Endothelial cell of umbilical vein (primary cell): ENCODE results near the gene LGR6. TPM values are rescaled to one million over a fixed set of nuclear protein-coding genes. Genes with fewer than 3 reads are reported as not detected.

Experiments
- BruUV-seq: library from RNA; stranded (reverse); fragments of 400-500 nt; replicated peaks from 2 replicates; lab custom pipeline; 2021; lab: Mats Ljungman, UMichigan
- CTCF ChIA-PET: fragments of 300-600, 350-600 bp; sonication (Branson Sonifier 250); formaldehyde crosslinking; loops from one replicate; lab custom pipeline; 2021; ENCODE audit warnings: antibody characterized with exemption, inconsistent platforms; lab: Charles Lee
- POLR2A ChIA-PET: fragments of 300-600, 350-600 bp; sonication (Branson Sonifier 250); formaldehyde crosslinking; loops from one replicate; lab custom pipeline; 2021; ENCODE audit warnings: antibody characterized with exemption, inconsistent platforms; lab: Charles Lee
- DNase-seq: peaks from one replicate; pipeline ENCODE4 v3.0.0-alpha.2; 2011; ENCODE audit warnings: low read depth, low spot score
- FAIRE-seq: peaks from 2 replicates; lab custom pipeline; 2011; peaks lifted over from hg19 to GRCh38; lab: Jason Lieb, UNC
- H2AFZ ChIP-seq: 2 replicates; pipeline ENCODE4 v1.6.0; 2012; ENCODE audit warnings: low read depth, low read length, control low read depth, inconsistent platforms
- H3K27ac ChIP-seq: 2 replicates; pipeline ENCODE4 v1.5.1; 2011; ENCODE audit warnings: low read depth, mild to moderate bottlenecking, control low read depth, low read length, moderate library complexity; ENCODE audit not compliant: insufficient read depth
- H3K27me3 ChIP-seq, 2 experiments: 2 replicates each; pipeline versions ENCODE4 v1.6.0 to v1.6.1; 2011; ENCODE audit warnings: low read length in 2 of 2, mixed read lengths in 1 of 2; ENCODE audit not compliant: control insufficient read depth in 2 of 2, insufficient read depth in 2 of 2
- H3K36me3 ChIP-seq, 2 experiments: 2 replicates in 1 of 2; 3 replicates in 1 of 2; pipeline ENCODE4 v1.5.1; 2011; ENCODE audit warnings: low read length in 2 of 2, mild to moderate bottlenecking in 1 of 2, moderate library complexity in 1 of 2; ENCODE audit not compliant: control insufficient read depth in 2 of 2, insufficient read depth in 2 of 2; ENCODE audit errors: extremely low read depth in 1 of 2
- H3K4me1 ChIP-seq: 3 replicates; pipeline ENCODE4 v1.5.1; 2011; ENCODE audit warnings: mild to moderate bottlenecking, low read length; ENCODE audit not compliant: control insufficient read depth, insufficient read depth; ENCODE audit errors: extremely low read depth
- H3K4me2 ChIP-seq: 2 replicates; pipeline ENCODE4 v1.6.1; 2011; ENCODE audit warnings: low read length, control low read depth, mixed read lengths; ENCODE audit not compliant: insufficient read depth
- H3K4me3 ChIP-seq, 3 experiments: fragments of 200-600 bp in 1 of 3; sonication (generic), shearing (Covaris generic) in 1 of 3; replicated peaks in 1 of 3; 2 replicates each; pipeline ENCODE4 v1.5.1; 2011 to 2016; ENCODE audit warnings: control low read depth in 3 of 3, low read length in 3 of 3, mild to moderate bottlenecking in 2 of 3, inconsistent platforms in 1 of 3, low read depth in 1 of 3, moderate library complexity in 1 of 3; ENCODE audit not compliant: insufficient read depth in 1 of 3
- H3K79me2 ChIP-seq: 2 replicates; pipeline ENCODE4 v1.6.0; 2012; ENCODE audit warnings: low read length, inconsistent platforms; ENCODE audit not compliant: control insufficient read depth, insufficient read depth
- H3K9ac ChIP-seq: replicated peaks from 2 replicates; pipeline ENCODE3; 2011; ENCODE audit warnings: low read length, control low read depth; ENCODE audit not compliant: insufficient read depth; ENCODE audit errors: extremely low read depth
- H3K9me1 ChIP-seq: replicated peaks from 3 replicates; pipeline ENCODE4 v1.6.0; 2011; ENCODE audit warnings: mild to moderate bottlenecking, low read length; ENCODE audit not compliant: control insufficient read depth, insufficient read depth; ENCODE audit errors: extremely low read depth
- H3K9me3 ChIP-seq: replicated peaks from 2 replicates; pipeline ENCODE4 v1.5.1; 2012; ENCODE audit warnings: low read length, inconsistent platforms; ENCODE audit not compliant: control insufficient read depth, insufficient read depth
- H4K20me1 ChIP-seq: replicated peaks from 2 replicates; pipeline ENCODE3; 2011; ENCODE audit warnings: mild to moderate bottlenecking, low read length; ENCODE audit not compliant: control insufficient read depth, insufficient read depth; ENCODE audit errors: extremely low read depth
- CTCF ChIP-seq, 2 donors: IDR thresholded peaks; 1 replicate in 1 of 2; 2 replicates in 1 of 2; pipeline ENCODE4 v1.5.1; 2011; ENCODE audit warnings: low read length in 2 of 2, mild to moderate bottlenecking in 2 of 2, moderate library complexity in 2 of 2, control low read depth in 1 of 2, inconsistent platforms in 1 of 2, low read depth in 1 of 2; ENCODE audit not compliant: insufficient read depth in 1 of 2; ENCODE audit errors: extremely low read depth in 1 of 2
- EZH2 ChIP-seq: IDR thresholded peaks from 2 replicates; pipeline ENCODE4 v1.6.1; 2012; ENCODE audit warnings: borderline replicate concordance, low read depth, mild to moderate bottlenecking, moderate library complexity, low read length, inconsistent platforms; ENCODE audit not compliant: severe bottlenecking
- FOS ChIP-seq: IDR thresholded peaks from 2 replicates; pipeline ENCODE4 v1.6.1; 2011; ENCODE audit warnings: mild to moderate bottlenecking, low read length, moderate library complexity, borderline replicate concordance; ENCODE audit not compliant: insufficient read depth
- GATA2 ChIP-seq: IDR thresholded peaks from 2 replicates; pipeline ENCODE4 v1.7.0; 2011; ENCODE audit warnings: low read depth, mild to moderate bottlenecking, moderate library complexity, mixed read lengths, low read length; ENCODE audit not compliant: insufficient read length, insufficient read depth
- JUN ChIP-seq: IDR thresholded peaks from 2 replicates; pipeline ENCODE4 v1.6.1; 2011; ENCODE audit warnings: borderline replicate concordance, low read depth; ENCODE audit not compliant: insufficient read length, insufficient read depth
- MAX ChIP-seq: IDR thresholded peaks from 2 replicates; pipeline ENCODE4 v1.6.1; 2011; ENCODE audit not compliant: insufficient read depth, insufficient read length
- MYC ChIP-seq: IDR thresholded peaks from one replicate; pipeline ENCODE4 v1.6.1; 2011; ENCODE audit warnings: mild to moderate bottlenecking, low read depth, low read length
- POLR2A ChIP-seq: IDR thresholded peaks from 2 replicates; pipeline ENCODE4 v1.6.1; 2012; ENCODE audit warnings: low read depth, mild to moderate bottlenecking, control low read depth, low read length
- POLR2AphosphoS5 ChIP-seq: IDR thresholded peaks from 2 replicates; pipeline ENCODE4 v1.6.1; 2012; ENCODE audit warnings: low read depth, mild to moderate bottlenecking, control low read depth, low read length, moderate library complexity; ENCODE audit not compliant: insufficient read depth
- dilution Hi-C: fragments of 300-500 bp; cut with MboI; formaldehyde crosslinking; loops from one replicate; pipeline ENCODE4 v1.15.0; 2019; ENCODE audit warnings: low sequenced_read_pairs; ENCODE audit not compliant: extremely low pct_ligation_motif_present
- intact Hi-C: fragments of 100-400 bp; cut with micrococcal nuclease; formaldehyde crosslinking; loops from one replicate; pipeline ENCODE4 v1.10.0; 2022
- polyA plus RNA-seq, 4 experiments: library from polyadenylated mRNA; depleted of rRNA in 3 of 4; stranded (reverse) in 3 of 4; unstranded in 1 of 4; fragments of >200 nt; gene quantifications; 2 replicates each; pipeline versions ENCODE4 v1.2.1 to v1.2.3, GENCODE V29; 2011 to 2012; ENCODE audit warnings: missing spikeins in 1 of 4
- total RNA-seq: library from RNA; stranded (reverse); gene quantifications from 2 replicates; pipeline ENCODE4 v1.2.3, GENCODE V29; 2021

The LGR6 gene
- total and polyA plus RNA-seq, 2 donors (not counting 3 experiments of a cell fraction or from before 2014, with no cell fraction given), result not detected

- Histone ChIP-seq H4K20me1 (no peaks in the 10 kb centered on the region), H3K4me2 (no peak overlapping the region), H2AFZ (no peak overlapping the region), H3K79me2 (no peaks in the 10 kb centered on the region), H3K27me3 (peaks cover 4 to 9% of the 10 kb centered on the region in 2 experiments), H3K9ac (no peak overlapping the region), H3K9me3 (no peaks in the 10 kb centered on the region), H3K4me3 (no peak overlapping the region), H3K27ac (no peak overlapping the region), H3K9me1 (no peaks in the 10 kb centered on the region), H3K36me3 (no peaks in the 10 kb centered on the region), H3K4me1 (peaks cover 5% of the 10 kb centered on the region)
- ChIA-PET CTCF (interaction anchor here (0.7 kb wide), 1 partner anchor 17 kb away, joined by 3 read pairs; no protein-coding TSS in a partner anchor), POLR2A (no interaction called here)
- intact Hi-C loops (no loop called here), dilution Hi-C loops (no loop called here)
- DNase-seq, result no peak
- no peak for TF ChIP-seq MAX
- no peak for TF ChIP-seq FOS
- no peak for TF ChIP-seq GATA2
- TF ChIP-seq EZH2, result no peak
- TF ChIP-seq POLR2A, result no peak
- no peak for TF ChIP-seq JUN
- TF ChIP-seq MYC, result no peak
- TF ChIP-seq POLR2AphosphoS5, result no peak
- TF ChIP-seq CTCF (IDR thresholded peaks at IDR 0.05; ENCODE audit: extremely low read depth in 1 of 2, insufficient read depth in 1 of 2, low read depth in 1 of 2, low read length in 2 of 2), result no peak
- FAIRE-seq, result no peak
- no TSS peak for BruUV-seq
Measured at GRCh38 chr1:202230061-202230938, 36.7 kb downstream of the LGR6 start.
